GM23338 (cell line): Measurements from ENCODE around the gene CTNNA1. TPM values are rescaled to one million over a fixed set of nuclear protein-coding genes. Genes with fewer than 3 reads are reported as not detected.

Source experiments
- ATAC-seq: fragments of 200-7000 bp; cut with Tn5 transposase; 3 replicates; pipeline ENCODE4 v1.9.1; 2020
- DNase-seq: peaks from one replicate; pipeline ENCODE4 v3.0.0-alpha.2; 2015; ENCODE audit warnings: low spot score
- H2AFZ ChIP-seq: fragments of 200-600 bp; sonication (generic); 2 replicates; pipeline ENCODE4 v1.8.0; 2016; ENCODE audit warnings: antibody characterized with exemption, mild to moderate bottlenecking, moderate library complexity
- H3F3A ChIP-seq: fragments of 200-600 bp; sonication (generic); replicated peaks from 2 replicates; pipeline ENCODE4 v1.8.0; 2017; ENCODE audit warnings: antibody characterized with exemption, mixed run types, low read depth
- H3K27ac ChIP-seq: fragments of 200-600 bp; sonication (generic); 2 replicates; pipeline ENCODE4 v1.6.1; 2016; ENCODE audit warnings: low read depth
- H3K27me3 ChIP-seq: fragments of 200-600 bp; sonication (generic); 2 replicates; pipeline ENCODE4 v1.8.0; 2016; ENCODE audit warnings: mild to moderate bottlenecking, mixed run types, moderate library complexity; ENCODE audit not compliant: insufficient read depth
- H3K36me3 ChIP-seq: fragments of 200-600 bp; sonication (generic); 2 replicates; pipeline ENCODE4 v1.8.0; 2016; ENCODE audit warnings: mild to moderate bottlenecking; ENCODE audit not compliant: insufficient read depth
- H3K4me1 ChIP-seq: fragments of 200-600 bp; sonication (generic); 2 replicates; pipeline ENCODE4 v1.8.0; 2016; ENCODE audit warnings: mild to moderate bottlenecking, moderate library complexity; ENCODE audit not compliant: insufficient read depth
- H3K4me2 ChIP-seq: fragments of 200-600 bp; sonication (generic); 2 replicates; pipeline ENCODE4 v1.7.1; 2017; ENCODE audit warnings: mixed run types
- H3K4me3 ChIP-seq: fragments of 200-600 bp; sonication (generic); 2 replicates; pipeline ENCODE4 v1.6.1; 2016; ENCODE audit warnings: mixed run types
- H3K79me2 ChIP-seq: fragments of 200-600 bp; sonication (generic); replicated peaks from 2 replicates; pipeline ENCODE4 v1.8.0; 2017; ENCODE audit warnings: mild to moderate bottlenecking; ENCODE audit not compliant: insufficient read depth
- H3K9me2 ChIP-seq: fragments of 200-600 bp; sonication (generic); 2 replicates; pipeline ENCODE4 v1.8.0; 2017; ENCODE audit not compliant: insufficient read depth
- H4K20me1 ChIP-seq: fragments of 200-600 bp; sonication (generic); replicated peaks from 2 replicates; pipeline ENCODE4 v1.8.0; 2017; ENCODE audit warnings: mild to moderate bottlenecking; ENCODE audit not compliant: insufficient read depth
- H3K27ac Mint-ChIP-seq: 2 replicates; pipeline ENCODE4 v1.8.0; 2020; ENCODE audit warnings: inconsistent platforms, mild to moderate bottlenecking, moderate library complexity, mixed read lengths
- H3K27me3 Mint-ChIP-seq: 3 replicates; pipeline ENCODE4 v1.8.0; 2022; ENCODE audit warnings: low read depth, mild to moderate bottlenecking, moderate library complexity, mixed read lengths, inconsistent platforms; ENCODE audit not compliant: insufficient read depth, poor library complexity
- H3K36me3 Mint-ChIP-seq: 3 replicates; pipeline ENCODE4 v1.8.0; 2021; ENCODE audit warnings: low read depth, mild to moderate bottlenecking, inconsistent platforms, moderate library complexity, mixed read lengths
- H3K4me1 Mint-ChIP-seq: 3 replicates; pipeline ENCODE4 v1.8.0; 2020; ENCODE audit warnings: mild to moderate bottlenecking, inconsistent platforms, mixed read lengths
- H3K4me3 Mint-ChIP-seq: 3 replicates; pipeline ENCODE4 v1.8.0; 2021; ENCODE audit warnings: moderate library complexity, mild to moderate bottlenecking, inconsistent platforms, mixed read lengths
- H3K9me3 Mint-ChIP-seq: 3 replicates; pipeline ENCODE4 v1.8.0; 2020; ENCODE audit warnings: moderate library complexity, mild to moderate bottlenecking, inconsistent platforms, mixed read lengths
- CREB1 ChIP-seq: fragments of 250-450 bp; sonication (Bioruptor Pico); IDR thresholded peaks from 2 replicates; pipeline ENCODE4 v1.5.0; 2020; ENCODE audit warnings: low read depth, mild to moderate bottlenecking, moderate library complexity
- CTCF ChIP-seq, 2 experiments: fragments of 200-600 bp in 1 of 2; sonication (generic) in 1 of 2; conservative IDR thresholded peaks; 2 replicates each; pipeline versions ENCODE4 v1.5.1 to v1.6.1; 2016 to 2017; ENCODE audit warnings: antibody characterized with exemption in 2 of 2, low read depth in 2 of 2, mild to moderate bottlenecking in 2 of 2, moderate library complexity in 1 of 2
- ETS1 ChIP-seq: IDR thresholded peaks from 2 replicates; pipeline ENCODE4 v1.6.1; 2016; ENCODE audit warnings: antibody characterized with exemption
- EZH2 ChIP-seq: fragments of 200-600 bp; sonication (generic); IDR thresholded peaks from one replicate; pipeline ENCODE4 v1.8.0; 2017; ENCODE audit warnings: antibody characterized with exemption, mild to moderate bottlenecking, low read depth; ENCODE audit not compliant: unreplicated experiment
- NANOG ChIP-seq: IDR thresholded peaks from 2 replicates; pipeline ENCODE4 v1.6.1; 2016; ENCODE audit warnings: antibody characterized with exemption, borderline replicate concordance
- POLR2AphosphoS5 ChIP-seq: IDR thresholded peaks from 2 replicates; pipeline ENCODE4 v1.6.1; 2016; ENCODE audit warnings: antibody characterized with exemption, low read depth
- REST ChIP-seq: IDR thresholded peaks from one replicate; pipeline ENCODE4 v1.6.1; 2018; ENCODE audit warnings: antibody characterized with exemption; ENCODE audit not compliant: unreplicated experiment
- ZNF462 ChIP-seq: fragments of 250-450 bp; sonication (Bioruptor Pico); IDR thresholded peaks from 2 replicates; pipeline ENCODE4 v1.5.0; 2020; ENCODE audit warnings: mild to moderate bottlenecking, moderate library complexity
- polyA plus RNA-seq: library from polyadenylated mRNA; unstranded; fragments of >200 nt; fragmentation: Nextera tagmentation; extraction: Ambion mirVana; gene quantifications from 2 replicates; pipeline ENCODE4 v1.2.1, GENCODE V29; 2016
- total RNA-seq: library from RNA; depleted of rRNA; stranded (reverse); fragments of >200 nt; shearing (Covaris generic); gene quantifications from 2 replicates; pipeline ENCODE4 v1.2.3, GENCODE V29; 2014

CTNNA1 gene
- total and polyA plus RNA-seq, 2 experiments from 2014 or later: 111 to 348 TPM

- no peaks in the 10 kb centered on the region for H3K27me3 ChIP-seq
- Mint-ChIP-seq H3K4me1 (peaks cover 21% of the 10 kb centered on the region), H3K9me3 (peaks cover 27% of the 10 kb centered on the region), H3K27ac (no peak overlapping the region), H3K27me3 (peaks cover 6% of the 10 kb centered on the region), H3K4me3 (no peak overlapping the region), H3K36me3 (peaks cover 57% of the 10 kb centered on the region)
- DNase-seq: no peak
- H2AFZ ChIP-seq: no peak overlapping the region
- H3K27ac ChIP-seq: no peak overlapping the region
- peaks cover 24% of the 10 kb centered on the region for H3K4me1 ChIP-seq
- H4K20me1 ChIP-seq: peaks cover 41% of the 10 kb centered on the region
- no peaks in the 10 kb centered on the region for H3K36me3 ChIP-seq
- no peaks in the 10 kb centered on the region for H3K9me2 ChIP-seq
- no peak for TF ChIP-seq ETS1
- H3F3A ChIP-seq: no peaks in the 10 kb centered on the region
- ATAC-seq: no peak
- no peak overlapping the region for H3K4me3 ChIP-seq
- H3K4me2 ChIP-seq: no peak overlapping the region
- peaks cover 86% of the 10 kb centered on the region for H3K79me2 ChIP-seq
Measured at GRCh38 chr5:138775034-138775433, 21.8 kb downstream of the CTNNA1 start.

- no peaks in the 10 kb centered on the region for H3K9me2 ChIP-seq
- H3K27ac ChIP-seq: no peak overlapping the region
- no peak overlapping the region for H3K4me3 ChIP-seq
- H3K36me3 ChIP-seq: peaks cover 6% of the 10 kb centered on the region; the same call in 1 of the 2 replicates
- H3K79me2 ChIP-seq: peaks cover 84% of the 10 kb centered on the region
- H3F3A ChIP-seq: no peaks in the 10 kb centered on the region
- peaks cover 76% of the 10 kb centered on the region for H3K36me3 Mint-ChIP-seq
- no peak overlapping the region for H2AFZ ChIP-seq
- TF ChIP-seq EZH2: no peak
- no peak for TF ChIP-seq POLR2AphosphoS5
- no peak for TF ChIP-seq NANOG
- TF ChIP-seq REST: no peak
- TF ChIP-seq CTCF (conservative IDR thresholded peaks at IDR 0.05; ENCODE audit: low read depth in 2 of 2): no peak
- no peak for TF ChIP-seq CREB1 (CRISPR knock-in tag)
- TF ChIP-seq ZNF462 (CRISPR knock-in tag): no peak
- no peak overlapping the region for H3K4me3 Mint-ChIP-seq
- no peaks in the 10 kb centered on the region for H3K4me1 Mint-ChIP-seq
- H4K20me1 ChIP-seq: peaks cover 34% of the 10 kb centered on the region
- H3K27me3 Mint-ChIP-seq: peaks cover 6% of the 10 kb centered on the region
- no peak overlapping the region for H3K4me2 ChIP-seq
- peaks cover 27% of the 10 kb centered on the region for H3K9me3 Mint-ChIP-seq
- H3K27me3 ChIP-seq: no peaks in the 10 kb centered on the region
- DNase-seq: no peak
- no peak overlapping the region for H3K27ac Mint-ChIP-seq
- no peak for ATAC-seq
- H3K4me1 ChIP-seq: no peaks in the 10 kb centered on the region
Measured at GRCh38 chr5:138778234-138778633, 25.0 kb downstream of the CTNNA1 start.
